Bone marrow (tissue), 2 donors: ENCODE data around the gene KLHL25.
"Not testable (repeated sequence)": the region's sequence is repeated elsewhere in the genome, so short reads cannot be mapped to it uniquely, and the experiment has no call there.

ENCODE experiments used
- DNase-seq, 2 donors: peaks; one replicate each; lab custom pipeline; 2025; lab: John Stamatoyannopoulos, UW

KLHL25 gene

GRCh38 chr15:85804481-85805170 is 9.9 kb upstream of the KLHL25 start:
- no peak for DNase-seq

- not testable (repeated sequence) for DNase-seq
Measured at GRCh38 chr15:85802617-85803016, 7.9 kb upstream of the KLHL25 start.

- no peak for DNase-seq
Measured at GRCh38 chr15:85800478-85801123, 5.9 kb upstream of the KLHL25 start.

GRCh38 chr15:85796371-85796770 is 1.6 kb upstream of the KLHL25 start:
- DNase-seq: not testable (repeated sequence)

GRCh38 chr15:85795337-85796305 is 896 bp upstream of the KLHL25 start:
- no peak for DNase-seq

- DNase-seq: peak in 1 of 2 donors; percentile 40
Measured at GRCh38 chr15:85793641-85794597, 806 bp downstream of the KLHL25 start.

GRCh38 chr15:85792912-85793590 is 1.7 kb downstream of the KLHL25 start:
- no peak for DNase-seq

GRCh38 chr15:85792102-85792731 is 2.5 kb downstream of the KLHL25 start:
- no peak for DNase-seq

GRCh38 chr15:85789496-85789875 is 5.2 kb downstream of the KLHL25 start:
- DNase-seq: no peak

- DNase-seq: no peak
Measured at GRCh38 chr15:85788771-85789495, 5.8 kb downstream of the KLHL25 start.

GRCh38 chr15:85786781-85787114 is 8.0 kb downstream of the KLHL25 start:
- no peak for DNase-seq

- DNase-seq: no peak
Measured at GRCh38 chr15:85785887-85786780, 8.6 kb downstream of the KLHL25 start.

- DNase-seq: no peak
Measured at GRCh38 chr15:85782064-85782463, 12.7 kb downstream of the KLHL25 start.

- DNase-seq: no peak
Measured at GRCh38 chr15:85781099-85781498, 13.6 kb downstream of the KLHL25 start.

- no peak for DNase-seq
Measured at GRCh38 chr15:85780225-85780985, 14.3 kb downstream of the KLHL25 start.

GRCh38 chr15:85779249-85779648 is 15.5 kb downstream of the KLHL25 start:
- no peak for DNase-seq

- no peak for DNase-seq
Measured at GRCh38 chr15:85778107-85778776, 16.5 kb downstream of the KLHL25 start.
